ENCODE data around the gene GRIN2A.

GRIN2A gene

DNA sequence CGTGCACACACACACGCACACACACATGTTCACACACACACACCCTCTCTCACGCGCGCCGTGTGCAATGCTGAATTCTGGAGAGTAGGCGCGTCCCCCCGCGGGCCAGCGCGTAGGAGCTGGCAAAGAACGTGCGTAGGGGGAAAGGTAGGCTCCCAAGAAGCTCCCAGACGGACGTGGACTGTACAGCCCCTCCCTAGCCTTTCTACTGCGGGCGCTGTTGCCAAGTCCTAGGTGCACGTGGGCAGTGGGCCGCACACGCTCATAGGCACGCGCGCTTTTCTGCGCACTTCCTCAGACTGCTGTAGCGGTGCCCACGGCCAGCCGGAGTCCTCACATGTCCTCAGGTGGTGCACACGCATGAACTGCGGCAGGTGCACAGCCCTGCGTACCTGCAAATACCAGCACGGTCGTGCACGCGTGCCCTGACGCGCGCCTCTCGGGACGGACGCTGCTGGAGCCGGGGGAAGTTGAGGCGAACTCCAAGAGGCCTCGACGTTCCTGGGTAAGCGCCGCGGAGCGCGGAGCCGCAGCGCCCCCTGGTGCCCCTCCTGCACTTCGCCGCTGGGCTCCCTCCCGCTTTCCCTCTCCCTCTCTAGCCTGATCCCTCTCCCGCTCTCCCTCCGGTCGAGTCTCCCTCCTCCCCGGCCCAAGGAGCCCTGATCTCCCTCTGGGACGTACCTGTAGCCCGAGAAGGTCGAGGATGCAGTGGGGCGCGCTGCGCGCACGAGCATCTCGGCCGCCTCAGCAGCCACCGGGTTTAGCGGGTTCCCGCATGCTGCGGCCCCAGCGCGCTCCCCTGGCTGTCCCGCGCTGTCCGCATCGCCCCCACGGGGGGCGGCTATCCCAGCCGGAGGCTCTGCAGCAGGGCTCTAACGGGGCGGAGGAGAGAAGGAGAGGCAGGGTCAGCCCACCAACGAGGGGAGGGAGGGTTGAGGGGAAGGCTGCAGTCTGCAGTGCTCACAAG, 749 bp downstream of the GRIN2A start:
- DNase-seq (ENCODE audit: low read depth) = no peak

GRCh38 chr16:10180771-10181163, 1.5 kb downstream of the GRIN2A start:
- no peak for DNase-seq (ENCODE audit: low read depth)

DNA sequence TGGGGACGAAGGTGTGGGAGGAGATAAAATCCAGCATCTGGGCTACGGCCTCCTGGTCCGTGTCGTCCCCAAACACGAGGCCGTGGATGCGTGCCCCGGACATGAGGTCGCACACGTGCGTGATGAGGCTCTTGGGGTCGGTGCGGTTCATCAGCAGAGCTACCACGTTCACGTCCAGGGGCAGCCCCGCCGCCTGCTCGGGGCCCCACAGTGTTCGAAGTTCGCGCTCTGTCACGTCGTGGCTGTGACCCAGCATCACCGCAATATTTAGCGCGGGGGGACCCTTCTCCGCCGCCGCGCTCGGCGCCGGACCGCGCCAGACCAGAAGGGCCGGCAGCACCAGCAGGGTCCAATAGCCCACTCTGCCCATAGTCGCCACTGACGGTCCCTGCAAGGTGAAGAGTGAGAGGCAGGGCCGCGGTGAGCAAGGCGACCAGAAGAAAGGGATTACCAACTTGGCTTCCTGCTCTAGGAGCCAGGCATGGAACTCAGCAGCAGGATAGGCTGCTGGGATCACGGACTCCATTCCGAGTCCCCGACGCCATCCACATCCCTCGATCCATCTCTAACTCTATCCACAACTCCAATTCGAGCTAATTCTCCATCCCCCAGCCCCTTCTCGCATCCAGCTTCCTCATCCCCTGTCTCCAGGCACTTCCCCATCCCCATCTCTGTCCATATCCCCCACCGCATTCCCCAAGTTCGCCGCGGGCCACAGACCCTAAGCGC, 2.0 kb downstream of the GRIN2A start:
- no peak for DNase-seq (ENCODE audit: low read depth)

GRCh38 chr16:10178526-10178925, 3.7 kb downstream of the GRIN2A start:
- DNase-seq (ENCODE audit: low read depth) = no peak

DNA sequence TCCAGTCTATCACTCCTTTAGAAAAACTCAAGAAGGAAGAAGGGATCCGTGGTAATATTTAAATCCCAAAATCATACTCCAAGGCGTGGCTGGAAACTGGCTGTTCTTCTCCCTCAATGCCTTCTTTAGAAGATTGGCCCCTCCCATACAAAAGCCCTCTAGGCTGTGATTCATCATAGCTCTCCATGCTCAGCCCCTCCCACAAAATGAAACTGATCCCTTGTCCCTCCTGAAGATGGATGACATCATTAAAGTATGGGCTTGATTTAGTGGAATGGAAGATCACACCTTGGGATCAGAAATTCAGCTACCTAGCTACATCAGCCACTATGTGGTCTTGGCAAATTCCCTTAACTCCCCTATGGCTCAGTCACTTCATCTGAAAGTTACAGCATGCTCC, 4.1 kb downstream of the GRIN2A start:
- DNase-seq (ENCODE audit: low read depth) = no peak

GRCh38 chr16:10172848-10173655, 9.2 kb downstream of the GRIN2A start:
- no peak for DNase-seq (ENCODE audit: low read depth)

GRCh38 chr16:10171221-10171620, 11.0 kb downstream of the GRIN2A start:
- DNase-seq (ENCODE audit: low read depth) = no peak

DNA sequence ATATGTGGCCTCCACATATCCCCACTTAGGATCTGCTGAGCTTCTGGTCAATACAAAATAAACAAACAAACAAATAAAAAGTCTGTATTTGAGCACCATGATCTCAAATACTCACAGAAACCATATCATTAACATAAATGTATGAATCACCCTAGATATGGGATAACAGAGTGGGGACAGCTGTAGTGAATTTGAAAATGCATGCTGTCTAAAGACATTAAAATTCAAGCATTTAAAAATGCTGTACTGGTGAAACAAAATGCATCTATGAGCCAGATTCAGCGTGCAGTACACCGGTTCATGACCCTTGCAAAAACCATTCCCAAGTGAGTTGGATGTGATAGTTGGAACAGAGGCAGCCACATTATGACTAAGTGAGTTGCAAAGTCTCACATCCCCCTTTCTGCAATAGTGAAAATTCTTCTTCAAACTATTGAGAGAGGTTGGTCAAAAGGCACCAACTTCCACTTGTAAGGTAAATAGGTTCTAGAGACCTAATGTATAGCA, 12.3 kb downstream of the GRIN2A start:
- no peak for DNase-seq (ENCODE audit: low read depth)

GRCh38 chr16:10169031-10169430, 13.2 kb downstream of the GRIN2A start:
- no peak for DNase-seq (ENCODE audit: low read depth)

GRCh38 chr16:10168258-10168657, 14.0 kb downstream of the GRIN2A start:
- DNase-seq (ENCODE audit: low read depth) = no peak

DNA sequence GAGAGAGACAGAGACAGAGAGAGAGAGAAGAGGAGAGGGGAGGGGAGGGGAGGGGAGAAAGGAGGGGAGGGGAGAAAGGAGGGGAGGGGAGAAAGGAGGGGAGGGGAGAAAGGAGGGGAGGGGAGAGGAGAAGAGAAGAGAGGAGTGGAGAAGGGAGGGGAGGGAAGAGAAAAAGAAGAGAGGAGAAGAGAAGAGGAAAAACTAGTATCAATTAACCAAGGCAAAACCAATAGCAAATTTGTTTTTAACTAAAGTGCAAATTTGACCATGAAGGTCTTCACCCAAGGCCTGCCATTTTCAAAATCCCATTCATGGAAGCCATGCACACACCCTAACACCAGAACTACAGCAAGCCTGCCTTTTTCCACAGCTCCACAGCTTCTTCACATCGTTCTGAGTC, 16.6 kb downstream of the GRIN2A start:
- no peak for DNase-seq (ENCODE audit: low read depth)

DNA sequence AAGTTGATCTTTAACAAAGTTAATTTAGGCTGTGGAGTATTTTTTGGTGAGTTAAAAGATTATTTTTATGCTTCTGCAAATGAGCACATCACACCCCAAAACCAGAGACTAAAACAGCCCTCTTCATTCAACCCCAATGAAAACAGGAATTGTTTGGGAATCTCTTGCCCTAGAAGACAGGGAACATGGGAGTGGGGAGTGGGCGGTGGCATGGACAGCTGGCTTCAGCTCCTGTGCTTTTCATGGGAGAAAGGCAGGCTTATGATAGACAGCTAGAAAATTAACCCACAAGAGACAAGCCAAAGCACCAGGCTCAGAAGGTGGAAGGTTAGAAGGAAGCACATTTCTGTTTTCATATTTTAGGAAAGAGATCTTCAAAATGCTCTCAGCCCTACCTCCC, 19.2 kb downstream of the GRIN2A start:
- no peak for DNase-seq (ENCODE audit: low read depth)

GRCh38 chr16:10156099-10156498, 26.1 kb downstream of the GRIN2A start:
- DNase-seq (ENCODE audit: low read depth) = no peak

DNA sequence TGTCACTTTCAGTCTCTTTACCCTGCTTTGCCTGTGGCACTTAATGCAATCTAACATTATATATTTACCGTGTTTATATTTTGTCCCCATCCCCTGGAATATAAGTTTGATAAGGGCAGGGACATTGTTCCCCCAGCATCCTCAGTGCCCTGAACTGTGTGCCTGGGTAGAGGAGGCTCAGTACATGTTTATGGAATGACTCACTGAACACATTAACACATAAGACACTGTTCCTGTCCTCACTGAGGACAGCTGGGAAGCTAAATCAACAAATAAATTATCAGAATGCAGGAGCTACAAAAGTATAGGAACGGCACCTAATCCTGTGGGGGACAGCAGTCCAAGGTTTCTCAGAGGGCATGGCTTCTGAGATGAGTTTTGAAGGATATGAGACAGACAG, 27.8 kb downstream of the GRIN2A start:
- DNase-seq (ENCODE audit: low read depth) = no peak

- no peak for DNase-seq (ENCODE audit: low read depth)
Observed at GRCh38 chr16:10153985-10154384, 28.2 kb downstream of the GRIN2A start.

GRCh38 chr16:10151718-10152117, 30.5 kb downstream of the GRIN2A start:
- DNase-seq (ENCODE audit: low read depth) = no peak

DNA sequence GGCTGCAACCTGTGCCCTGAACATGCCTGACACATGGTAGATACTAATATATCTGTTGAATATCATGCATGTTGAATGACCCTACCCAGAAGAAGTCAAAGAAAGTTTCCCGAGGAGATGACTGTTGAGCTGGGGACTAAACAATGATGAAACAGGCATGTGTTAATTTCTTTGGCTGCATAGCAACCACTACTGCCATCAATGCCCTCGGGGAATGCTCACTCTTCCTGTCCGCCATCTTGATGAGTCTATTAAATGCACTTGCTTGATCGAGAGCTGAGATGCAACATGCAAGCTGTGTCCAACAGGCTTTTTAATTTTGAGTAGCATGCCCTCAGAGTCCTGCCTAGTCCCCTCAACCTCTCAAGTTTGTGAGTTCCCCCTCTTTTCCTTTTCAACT, 31.3 kb downstream of the GRIN2A start:
- DNase-seq (ENCODE audit: low read depth) = no peak

GRCh38 chr16:10145542-10146035, 36.6 kb downstream of the GRIN2A start:
- DNase-seq (ENCODE audit: low read depth) = no peak

- no peak for DNase-seq (ENCODE audit: low read depth)
Observed at GRCh38 chr16:10141671-10142070, 40.6 kb downstream of the GRIN2A start.

- DNase-seq (ENCODE audit: low read depth) = no peak
Observed at GRCh38 chr16:10138881-10139280, 43.3 kb downstream of the GRIN2A start.

DNA sequence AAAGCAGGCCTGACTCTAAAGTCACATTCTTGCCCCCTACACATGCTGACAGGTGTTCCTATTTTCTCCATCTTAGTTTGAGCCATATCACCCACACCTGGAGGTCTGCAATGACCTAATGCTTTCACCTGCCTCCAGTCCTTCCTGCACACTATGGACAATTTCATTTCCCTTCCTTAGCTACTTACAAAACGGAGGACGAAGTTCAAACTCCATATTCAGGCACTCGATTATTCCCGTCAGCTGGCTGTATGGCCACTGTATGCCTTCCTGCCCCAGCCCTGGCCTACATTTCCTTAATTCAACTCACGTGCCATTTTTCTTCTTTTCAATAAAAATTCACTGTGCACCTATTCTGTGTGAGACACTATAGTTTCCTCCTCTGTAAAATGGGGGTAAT, 44.9 kb downstream of the GRIN2A start:
- no peak for DNase-seq (ENCODE audit: low read depth)

DNA sequence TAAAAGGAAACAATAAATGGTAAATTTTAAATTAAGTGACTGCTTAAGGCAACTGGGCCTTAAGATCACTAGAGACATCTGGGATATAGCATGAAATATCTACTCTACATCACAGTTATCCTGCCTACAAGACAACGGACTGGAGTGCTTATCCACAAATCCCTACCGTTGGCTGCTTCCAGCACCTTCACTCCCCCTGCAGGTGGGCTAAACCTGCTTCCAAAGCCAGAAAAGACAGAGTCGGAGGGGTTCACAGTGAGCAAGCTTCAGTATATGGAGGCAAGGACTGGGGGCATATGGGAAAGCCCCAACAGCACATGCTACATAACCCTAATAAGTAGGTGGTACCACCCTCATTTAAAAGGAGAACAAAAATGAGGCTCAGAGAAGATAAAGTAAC, 45.3 kb downstream of the GRIN2A start:
- no peak for DNase-seq (ENCODE audit: low read depth)
